NCI-H69 (cell line): Measurements from ENCODE around the gene ATXN7L1.
A peak's percentile ranks its signal among the peaks of the same experiment; 100 is the strongest.
"Not testable (repeated sequence)": the region's sequence is repeated elsewhere in the genome, so short reads cannot be mapped to it uniquely, and the experiment has no call there.

Source experiments
- DNase-seq: peaks from one replicate; lab custom pipeline; 2025; lab: John Stamatoyannopoulos, UW

Gene ATXN7L1

GRCh38 chr7:105802604-105803428, 73.6 kb downstream of the ATXN7L1 start:
- DNase-seq, result no peak

DNA sequence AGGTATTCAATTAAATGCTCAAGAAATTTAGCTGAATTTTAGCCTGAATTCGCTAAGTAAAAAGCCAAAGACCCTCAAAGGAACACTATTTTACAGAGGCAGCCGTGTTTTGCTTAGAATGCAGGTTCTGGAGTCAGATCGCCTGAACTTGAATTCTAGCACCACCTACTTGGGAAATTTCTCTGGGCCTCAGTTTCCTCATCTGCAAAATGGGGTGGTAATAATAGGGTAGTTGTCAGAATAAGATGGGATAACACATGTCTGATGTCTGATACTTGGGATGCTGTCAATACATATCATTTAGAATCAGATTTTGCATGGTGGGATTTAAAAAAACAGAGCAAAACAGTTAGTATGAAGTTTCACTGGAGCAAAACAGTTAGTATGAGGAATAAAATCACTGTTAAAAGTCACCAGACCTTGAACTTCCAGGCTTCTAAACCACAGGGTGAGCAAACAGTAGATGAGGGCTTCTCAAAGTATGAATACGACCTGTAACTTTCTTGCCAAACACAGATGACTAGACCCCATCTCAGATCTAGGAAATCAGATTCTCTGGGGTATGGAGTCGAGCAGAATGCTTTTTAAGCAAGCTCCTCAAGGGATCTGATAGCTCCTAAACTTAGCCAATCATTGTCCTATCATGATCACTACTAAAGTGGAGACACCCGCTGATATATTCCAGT, 75.4 kb downstream of the ATXN7L1 start:
- no peak for DNase-seq

- DNase-seq, result no peak
Measured at GRCh38 chr7:105800442-105800841, 76.0 kb downstream of the ATXN7L1 start.

- DNase-seq, result no peak
Measured at GRCh38 chr7:105799677-105800076, 76.7 kb downstream of the ATXN7L1 start.

- DNase-seq, result no peak
Measured at GRCh38 chr7:105799006-105799405, 77.4 kb downstream of the ATXN7L1 start.

DNA sequence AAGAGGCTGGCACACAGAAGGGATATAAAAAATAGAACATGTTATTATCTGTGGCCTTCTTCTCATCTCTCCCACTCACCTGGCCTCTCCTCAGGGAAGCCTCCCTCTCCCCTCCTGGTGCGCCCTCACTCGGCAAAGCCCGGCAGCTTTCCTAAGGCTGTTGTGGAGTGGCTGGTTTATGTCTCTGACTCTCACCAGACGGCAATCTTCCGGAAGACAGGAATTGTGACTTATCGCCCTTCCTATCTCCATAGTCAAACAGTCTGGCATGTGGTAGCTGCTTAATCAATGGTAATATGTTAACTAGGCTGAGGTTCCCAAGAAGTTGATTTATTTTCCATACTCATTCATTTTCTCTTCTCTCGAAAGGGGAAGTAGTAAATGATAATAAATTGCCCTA, 78.7 kb downstream of the ATXN7L1 start:
- DNase-seq, result no peak

DNA sequence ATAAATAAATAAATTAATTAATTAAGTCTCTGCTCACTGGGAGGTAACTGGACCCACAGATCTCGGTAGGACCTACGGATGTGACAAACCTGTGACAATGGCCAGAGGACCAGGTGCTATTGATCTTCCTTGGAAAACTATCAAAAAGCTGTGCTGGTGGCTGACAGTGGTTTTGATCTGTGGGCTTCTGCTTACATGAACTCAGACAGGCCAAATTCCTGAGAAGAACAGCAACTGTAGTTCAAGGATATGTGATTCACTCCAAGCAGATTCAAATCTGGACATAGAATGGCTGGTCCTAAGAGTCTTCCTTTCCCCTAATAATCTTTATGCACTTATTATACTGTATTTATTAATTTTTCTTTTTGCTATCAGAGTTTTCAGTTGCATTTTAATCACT, 80.0 kb downstream of the ATXN7L1 start:
- no peak for DNase-seq

- DNase-seq, result peak; percentile 74
Measured at GRCh38 chr7:105794741-105795729, 81.4 kb downstream of the ATXN7L1 start.

GRCh38 chr7:105792488-105793370, 83.7 kb downstream of the ATXN7L1 start:
- DNase-seq, result peak; percentile 56

- peak; percentile 81 for DNase-seq
Measured at GRCh38 chr7:105791926-105792325, 84.5 kb downstream of the ATXN7L1 start.

DNA sequence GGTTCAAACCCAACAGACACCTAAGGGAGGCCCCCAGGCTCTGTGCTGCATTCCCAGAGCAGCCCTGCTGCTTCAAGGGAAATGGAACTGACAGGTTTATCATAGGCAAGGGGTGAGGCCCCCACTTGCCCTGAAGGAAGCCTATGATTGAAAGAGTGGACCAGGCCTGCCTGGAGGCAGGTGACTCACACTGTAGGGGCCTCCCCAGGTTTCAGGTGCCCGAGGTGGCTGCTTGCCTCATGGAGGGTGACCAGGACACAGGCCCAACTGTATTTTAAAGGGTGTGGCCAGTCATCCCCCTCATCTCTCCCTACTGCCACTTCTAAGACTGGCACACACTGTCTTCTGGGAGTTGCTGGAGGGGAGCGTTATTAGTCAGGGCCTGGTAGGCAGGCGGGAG, 85.4 kb downstream of the ATXN7L1 start:
- DNase-seq, result peak; percentile 23

DNA sequence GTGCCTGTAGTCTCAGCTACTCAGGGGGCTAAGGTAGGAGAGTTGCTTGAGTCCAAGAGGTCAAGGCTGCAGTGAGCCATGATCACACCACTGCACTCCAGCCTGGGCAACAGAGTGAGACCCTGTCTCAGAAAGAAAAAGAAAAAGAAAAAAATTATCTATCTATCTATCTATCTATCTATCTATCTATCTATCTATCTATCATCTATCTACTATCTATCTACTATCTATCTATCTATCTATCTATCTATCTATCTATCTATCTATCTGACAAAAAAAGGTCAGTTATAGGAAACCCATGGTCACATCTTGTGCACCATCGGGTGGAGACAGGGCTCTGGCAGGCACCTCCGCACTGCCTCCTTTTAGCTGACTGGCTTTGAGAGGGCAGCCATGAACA, 85.9 kb downstream of the ATXN7L1 start:
- not testable (repeated sequence) for DNase-seq

DNA sequence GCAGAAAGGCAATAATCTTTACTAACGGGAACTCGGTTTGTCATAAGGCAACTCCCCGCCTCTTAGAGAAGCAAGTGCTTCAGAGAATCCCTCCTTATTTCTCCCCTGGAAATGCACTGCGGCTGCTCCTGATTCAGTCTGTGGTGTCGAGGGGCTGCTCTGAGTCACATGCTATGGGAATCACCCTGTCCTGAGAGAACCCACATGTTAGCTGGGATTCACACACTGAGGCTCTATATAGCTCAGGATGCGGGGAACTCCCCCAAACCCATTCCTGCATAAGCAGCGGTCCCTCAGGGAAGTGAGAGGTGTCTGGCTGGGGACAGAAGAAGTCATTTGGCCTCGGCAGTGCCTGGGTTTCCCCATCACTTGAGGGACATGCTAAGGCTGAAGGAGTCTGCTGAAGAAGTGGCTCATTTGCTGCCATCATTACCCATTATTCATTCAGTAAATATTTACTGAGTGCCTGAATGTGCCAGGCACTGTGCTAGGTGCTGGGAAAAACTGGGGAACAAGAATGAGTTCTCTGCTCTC, 87.5 kb downstream of the ATXN7L1 start:
- no peak for DNase-seq

DNA sequence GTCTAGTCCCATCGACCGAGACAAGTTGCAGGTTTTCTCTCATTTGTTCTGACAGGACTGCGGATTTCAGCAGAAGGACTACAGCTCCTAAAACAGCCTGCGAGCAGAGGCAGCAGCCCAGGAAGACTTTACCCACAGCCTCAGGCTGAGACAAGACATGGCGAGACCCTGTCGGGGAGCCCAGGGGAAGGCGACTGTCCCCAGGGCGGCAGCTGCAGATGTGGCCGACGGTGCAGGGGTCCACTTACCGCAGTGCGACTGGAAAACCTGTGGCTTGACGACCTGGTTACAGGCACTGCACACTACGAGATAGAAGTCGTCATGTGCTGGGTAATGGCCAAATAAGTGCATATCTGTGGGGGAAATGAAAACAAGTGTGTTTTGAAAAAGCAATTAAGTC, 88.0 kb downstream of the ATXN7L1 start:
- DNase-seq, result no peak

- no peak for DNase-seq
Measured at GRCh38 chr7:105787793-105788192, 88.6 kb downstream of the ATXN7L1 start.

DNA sequence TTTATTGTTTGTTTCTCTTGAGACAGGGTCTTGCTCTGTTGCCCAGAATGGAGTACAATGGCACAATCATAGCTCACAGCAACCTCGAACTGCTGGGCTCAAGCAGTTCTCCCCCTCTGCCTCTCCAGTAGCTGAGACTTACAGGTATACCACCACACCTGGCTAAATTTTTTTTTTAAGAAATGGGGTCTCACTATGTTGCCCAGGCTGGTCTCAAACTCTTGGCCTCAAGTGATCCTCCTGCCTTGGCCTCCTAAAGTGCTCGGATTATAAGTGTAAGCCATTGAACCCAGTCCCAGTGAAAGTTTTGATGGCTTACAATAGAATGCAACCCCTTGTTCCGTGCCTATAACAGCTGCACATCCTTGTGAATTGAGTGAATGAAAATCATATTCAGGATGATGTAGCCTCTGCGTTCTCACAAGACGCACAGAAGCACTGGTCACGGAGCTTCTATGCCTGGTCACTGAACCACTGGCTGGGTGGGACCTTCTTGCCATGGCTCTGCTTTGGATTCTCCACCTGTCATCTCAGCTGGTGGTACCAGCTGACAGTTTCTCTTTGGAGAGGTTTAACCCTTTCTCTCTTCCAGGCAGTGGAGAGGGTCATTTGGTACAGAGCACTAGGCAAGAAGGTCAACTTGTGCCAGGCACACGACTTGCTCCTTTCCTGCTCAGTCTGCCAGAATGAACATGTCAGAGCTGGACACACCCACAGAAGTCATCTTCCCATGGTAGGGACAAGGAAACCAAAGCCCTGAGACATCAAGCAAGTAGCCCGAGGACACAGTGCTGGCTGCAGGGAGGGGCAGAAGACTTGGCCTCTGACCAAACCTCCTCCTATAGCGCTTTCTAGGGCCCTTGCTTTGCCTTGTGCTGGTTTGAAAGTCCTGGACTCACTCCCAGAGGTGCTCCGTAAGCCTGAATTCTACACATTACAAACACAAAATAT, 89.6 kb downstream of the ATXN7L1 start:
- no peak for DNase-seq

GRCh38 chr7:105782391-105783042, 93.9 kb downstream of the ATXN7L1 start:
- no peak for DNase-seq

- peak; percentile 78 for DNase-seq
Measured at GRCh38 chr7:105779856-105780780, 96.3 kb downstream of the ATXN7L1 start.
